Muscle of leg (tissue), 11 donors: ENCODE data around the gene FCHSD1. TPM values are rescaled to one million over a fixed set of nuclear protein-coding genes. Genes with fewer than 3 reads are reported as not detected.
"Not testable (repeated sequence)": the region's sequence is repeated elsewhere in the genome, so short reads cannot be mapped to it uniquely, and the experiment has no call there.

Source experiments
- DNase-seq: peaks from one replicate; pipeline ENCODE4 v3.0.0; 2013
- H3K27ac ChIP-seq: one replicate; pipeline ENCODE4 v1.5.1; 2013; ENCODE audit warnings: mild to moderate bottlenecking, low read length, control low read depth
- H3K27me3 ChIP-seq: one replicate; pipeline ENCODE4 v1.6.1; 2013; ENCODE audit warnings: low read length; ENCODE audit not compliant: control insufficient read depth, insufficient read depth
- H3K36me3 ChIP-seq: one replicate; pipeline ENCODE4 v1.6.1; 2013; ENCODE audit warnings: low read length; ENCODE audit not compliant: control insufficient read depth, insufficient read depth
- H3K4me1 ChIP-seq: one replicate; pipeline ENCODE4 v1.6.1; 2013; ENCODE audit warnings: low read length; ENCODE audit not compliant: control insufficient read depth, insufficient read depth
- H3K4me3 ChIP-seq: one replicate; pipeline ENCODE4 v1.5.1; 2013; ENCODE audit warnings: low read length, control low read depth
- H3K9me3 ChIP-seq: replicated peaks from 2 replicates; pipeline ENCODE4 v1.6.1; 2013; ENCODE audit warnings: low read depth, low read length; ENCODE audit not compliant: control insufficient read depth
- WGBS: methylation state at CpG from one replicate; pipeline ENCODE4 v1.1.5; 2013; ENCODE audit warnings: missing lambda C conversion rate; ENCODE audit not compliant: insufficient coverage; 5-methylcytosine and 5-hydroxymethylcytosine counted together
- polyA plus RNA-seq, 8 donors: library from polyadenylated mRNA; unstranded; fragments of 120-200 nt; gene quantifications; one replicate each; pipeline versions ENCODE4 v1.2.1 to v1.2.3, GENCODE V29; 2013; ENCODE audit warnings: inconsistent platforms in 1 of 8, low replicate concordance in 1 of 8; ENCODE audit not compliant: insufficient read length in 8 of 8, insufficient read depth in 1 of 8
- total RNA-seq: library from RNA; stranded (reverse); fragments of 120-200 nt; gene quantifications from one replicate; pipeline ENCODE4 v1.2.4, GENCODE V29; 2013

Gene FCHSD1
- total and polyA plus RNA-seq, 9 donors, result 5.9 to 10.3 (median 7.7) TPM

DNA sequence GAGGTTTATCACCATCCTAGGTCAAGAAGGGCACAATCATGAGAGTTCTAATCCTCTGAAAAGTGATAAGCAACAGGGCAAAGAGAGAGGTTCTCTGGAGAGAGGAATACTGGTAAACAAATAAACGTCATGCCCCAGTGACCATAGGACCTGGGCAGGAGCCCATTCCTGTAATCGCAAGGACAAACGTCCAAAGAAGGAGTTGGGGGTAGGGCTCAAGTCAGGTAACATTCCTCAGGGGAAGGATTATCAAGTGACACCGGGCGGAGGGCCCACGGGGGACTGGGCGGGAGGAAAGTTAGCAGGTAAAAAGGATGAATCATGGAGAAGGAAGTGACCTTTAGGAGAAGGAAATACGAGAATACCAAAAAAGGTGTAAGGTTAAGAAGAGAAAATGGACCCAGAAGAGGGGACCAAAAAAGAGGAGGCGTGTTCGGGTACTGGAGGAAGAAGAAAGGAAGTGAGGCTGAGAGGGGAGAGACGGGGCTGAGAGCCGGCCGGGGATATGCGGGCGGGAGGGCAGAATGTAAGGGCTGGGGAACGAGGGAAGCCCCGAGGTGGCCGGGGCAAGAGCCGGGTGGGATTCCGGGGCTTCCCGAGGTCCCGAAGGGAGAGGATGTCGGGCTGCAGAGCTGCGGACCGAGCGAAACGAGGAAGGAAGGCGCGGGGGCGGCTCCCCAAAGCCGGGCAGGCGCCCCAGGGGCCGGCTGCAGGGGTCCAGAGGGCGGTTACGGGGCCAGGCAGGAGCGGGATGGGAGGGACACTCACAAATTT, 33.0 kb downstream of the FCHSD1 start:
- Histone ChIP-seq H3K36me3 (peaks cover 16% of the 10 kb centered on the region), H3K27me3 (no peaks in the 10 kb centered on the region), H3K4me1 (peaks cover 11% of the 10 kb centered on the region), H3K4me3 (peak overlapping the region; percentile 83), H3K9me3 (no peaks in the 10 kb centered on the region), H3K27ac (peak overlapping the region; percentile 70)
- 1% methylated on average over 36 of the region's 36 CpGs for WGBS
- peak; percentile 47 for DNase-seq

DNA sequence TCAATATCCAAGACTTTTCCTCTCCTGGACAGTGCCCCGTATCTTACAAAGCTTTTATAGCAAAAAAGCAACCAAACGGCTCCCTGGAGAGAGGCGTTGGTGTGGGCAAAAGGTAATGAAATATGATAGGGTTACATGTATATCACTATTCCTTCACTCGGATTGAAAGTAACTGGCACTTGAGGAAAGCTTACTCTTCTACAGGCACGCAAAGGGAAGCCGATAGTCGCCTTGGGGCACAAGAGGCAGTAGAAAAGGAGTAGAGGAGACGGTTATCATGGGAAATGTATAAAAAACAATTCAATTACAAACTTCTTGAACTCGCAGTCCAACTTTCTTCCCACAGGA, 33.6 kb downstream of the FCHSD1 start:
- H3K27me3 ChIP-seq, result no peaks in the 10 kb centered on the region
- peak overlapping the region; percentile 83 for H3K4me3 ChIP-seq
- peaks cover 11% of the 10 kb centered on the region for H3K4me1 ChIP-seq
- no peaks in the 10 kb centered on the region for H3K9me3 ChIP-seq
- DNase-seq, result no peak
- H3K36me3 ChIP-seq, result peaks cover 13% of the 10 kb centered on the region
- WGBS, result no CpG with 5 or more reads among the region's 9 CpGs
- H3K27ac ChIP-seq, result peak overlapping the region; percentile 70

DNA sequence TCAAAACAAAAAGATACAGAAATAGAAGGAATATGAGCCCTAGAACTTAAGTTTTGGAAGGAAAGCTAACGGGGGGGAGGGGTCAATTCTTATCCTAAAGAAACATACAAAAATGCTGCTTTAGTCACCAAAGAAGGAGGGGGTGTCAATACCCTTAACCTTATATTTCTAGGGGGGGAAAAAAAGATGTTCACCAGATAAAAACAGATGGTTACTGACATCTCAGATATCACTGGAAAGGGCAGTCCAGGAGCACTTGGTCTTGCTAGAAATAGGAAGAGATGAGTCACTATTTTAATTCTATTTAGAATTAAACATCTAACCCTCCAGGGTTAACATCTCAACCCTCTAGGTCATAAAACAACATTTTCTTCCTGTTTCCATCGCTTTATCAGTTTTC, 34.1 kb downstream of the FCHSD1 start:
- Histone ChIP-seq H3K4me1 (peaks cover 11% of the 10 kb centered on the region), H3K4me3 (no peak overlapping the region), H3K36me3 (peaks cover 11% of the 10 kb centered on the region), H3K27ac (no peak overlapping the region), H3K9me3 (no peaks in the 10 kb centered on the region), H3K27me3 (no peaks in the 10 kb centered on the region)
- WGBS, result no CpG with 5 or more reads among the region's 2 CpGs
- DNase-seq, result no peak

DNA sequence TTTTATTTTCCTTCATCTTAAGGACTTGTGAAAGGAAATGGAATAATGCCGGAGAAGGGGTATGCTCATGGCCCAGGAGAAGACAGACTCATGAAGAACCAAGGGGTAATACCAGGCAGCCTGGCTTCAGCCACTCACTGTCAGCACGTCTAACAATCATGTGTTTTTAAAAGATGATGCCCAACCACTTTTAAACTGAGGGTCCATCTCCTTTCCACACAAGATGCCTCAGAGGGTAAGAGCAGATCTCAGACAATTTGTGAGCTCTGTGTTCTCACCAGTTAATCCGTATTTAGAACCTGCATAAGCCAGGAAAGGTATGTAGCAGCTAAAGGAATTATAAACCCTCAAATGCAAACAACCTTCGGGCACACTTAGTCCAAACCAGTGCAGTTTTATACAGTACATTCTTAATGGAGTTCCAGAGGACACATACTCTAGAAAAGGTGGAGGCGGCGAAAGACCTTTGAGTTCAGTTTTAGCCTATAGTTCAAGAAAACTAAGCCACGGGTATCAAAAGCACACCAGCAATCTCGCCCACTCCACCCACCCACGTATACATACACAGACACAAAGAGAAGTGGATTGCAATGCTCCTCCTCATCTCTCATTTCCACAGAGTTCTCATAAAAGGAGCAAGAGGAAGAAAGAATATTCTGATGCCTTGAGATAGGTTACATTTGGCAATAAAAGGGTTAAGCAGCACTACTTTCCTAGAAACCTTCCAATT, 35.1 kb downstream of the FCHSD1 start:
- H3K4me1 ChIP-seq, result peaks cover 11% of the 10 kb centered on the region
- no peak for DNase-seq
- no peaks in the 10 kb centered on the region for H3K27me3 ChIP-seq
- peaks cover 4% of the 10 kb centered on the region for H3K36me3 ChIP-seq
- 40% methylated on average over 1 of the region's 9 CpGs for WGBS
- no peak overlapping the region for H3K4me3 ChIP-seq
- H3K9me3 ChIP-seq, result no peaks in the 10 kb centered on the region
- no peak overlapping the region for H3K27ac ChIP-seq

DNA sequence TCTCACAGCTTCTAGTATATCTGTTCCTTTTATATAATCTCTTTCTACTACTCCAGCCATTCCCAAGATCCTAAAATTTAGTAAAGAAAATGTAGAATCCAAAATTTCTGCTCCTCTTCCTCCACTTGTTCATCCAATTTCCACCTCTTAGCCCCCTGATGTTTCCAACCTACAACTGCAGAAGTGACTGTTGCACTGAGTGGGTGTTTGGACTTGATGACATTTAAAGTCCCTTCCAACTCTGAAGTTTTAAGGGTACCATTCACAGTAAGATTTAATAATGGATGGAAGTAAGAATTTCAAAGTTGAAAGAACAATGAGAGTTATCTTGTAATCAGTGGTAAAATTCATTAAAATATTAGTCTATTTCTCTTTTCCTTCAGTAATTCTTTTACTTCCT, 37.9 kb downstream of the FCHSD1 start:
- Histone ChIP-seq H3K27me3 (no peaks in the 10 kb centered on the region), H3K4me1 (peaks cover 8% of the 10 kb centered on the region), H3K27ac (no peak overlapping the region), H3K36me3 (no peaks in the 10 kb centered on the region), H3K4me3 (no peak overlapping the region), H3K9me3 (no peaks in the 10 kb centered on the region)
- no peak for DNase-seq

DNA sequence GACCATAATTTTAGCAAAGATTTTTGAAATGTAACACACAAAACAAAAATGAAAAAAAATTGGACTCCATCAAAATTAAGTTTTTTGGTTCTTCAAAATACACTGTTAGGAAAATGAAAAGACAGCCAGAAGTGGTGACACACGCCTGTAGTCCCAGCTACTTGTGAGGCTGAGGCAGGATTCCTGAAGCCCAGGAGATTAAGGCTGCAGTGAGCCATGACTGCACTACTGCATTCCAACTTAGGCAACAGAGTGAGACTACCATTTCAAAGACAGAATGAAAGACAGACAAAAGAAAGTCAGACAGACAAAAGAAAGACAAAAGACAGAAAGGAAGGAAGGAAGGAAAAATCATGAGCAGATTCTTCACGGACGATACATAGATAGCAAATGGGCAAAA, 39.9 kb downstream of the FCHSD1 start:
- DNase-seq, result no peak
- Histone ChIP-seq H3K4me3 (no peak overlapping the region), H3K4me1 (no peaks in the 10 kb centered on the region), H3K27me3 (no peaks in the 10 kb centered on the region), H3K36me3 (no peaks in the 10 kb centered on the region), H3K27ac (no peak overlapping the region), H3K9me3 (no peaks in the 10 kb centered on the region)
- no CpG with 5 or more reads among the region's 3 CpGs for WGBS

DNA sequence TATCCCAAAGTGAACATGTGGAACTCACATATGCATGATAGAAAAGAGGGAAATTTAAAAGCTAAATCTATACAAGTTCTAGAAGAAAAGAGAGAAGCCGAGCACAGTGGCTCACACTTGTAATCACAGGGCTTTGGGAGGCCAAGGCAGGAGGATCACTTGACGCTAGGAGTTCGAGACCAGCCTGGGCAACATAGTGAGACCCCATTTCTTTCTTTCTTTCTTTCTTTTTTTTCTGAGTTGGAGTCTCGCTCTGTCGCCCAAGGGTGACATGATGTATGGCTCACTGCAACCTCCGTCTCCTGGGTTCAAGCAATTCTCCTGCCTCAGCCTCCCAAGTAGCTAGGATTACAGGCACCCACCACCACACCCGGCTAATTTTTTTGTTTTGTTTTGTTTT, 41.3 kb downstream of the FCHSD1 start:
- not testable (repeated sequence) for H3K36me3 ChIP-seq, H3K4me1 ChIP-seq, H3K27ac ChIP-seq, DNase-seq, H3K9me3 ChIP-seq, H3K27me3 ChIP-seq, H3K4me3 ChIP-seq
- WGBS, result 95% methylated on average over 3 of the region's 7 CpGs

DNA sequence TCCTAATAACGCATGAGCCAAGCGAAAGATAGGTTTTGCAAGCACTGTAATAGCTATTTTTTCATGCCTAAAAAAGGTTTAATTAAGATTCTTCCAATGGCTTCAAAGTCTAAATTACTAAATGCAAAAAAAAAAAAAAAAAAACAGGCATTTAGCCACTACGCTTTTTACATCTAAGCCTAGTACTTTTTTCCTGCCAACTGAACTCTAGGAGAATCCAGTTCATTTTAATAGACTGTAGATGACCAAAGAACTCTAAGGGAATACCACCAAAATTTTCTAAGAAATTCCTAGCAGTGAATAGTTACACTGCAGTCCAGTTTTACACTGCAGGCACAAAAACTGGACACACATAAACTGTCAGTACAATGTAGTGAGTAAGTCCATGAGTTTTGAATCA, 42.2 kb downstream of the FCHSD1 start:
- no CpG with 5 or more reads among the region's 3 CpGs for WGBS
- Histone ChIP-seq H3K36me3 (no peaks in the 10 kb centered on the region), H3K4me1 (no peaks in the 10 kb centered on the region), H3K9me3 (no peaks in the 10 kb centered on the region), H3K27ac (no peak overlapping the region), H3K4me3 (no peak overlapping the region), H3K27me3 (no peaks in the 10 kb centered on the region)
- DNase-seq, result no peak

DNA sequence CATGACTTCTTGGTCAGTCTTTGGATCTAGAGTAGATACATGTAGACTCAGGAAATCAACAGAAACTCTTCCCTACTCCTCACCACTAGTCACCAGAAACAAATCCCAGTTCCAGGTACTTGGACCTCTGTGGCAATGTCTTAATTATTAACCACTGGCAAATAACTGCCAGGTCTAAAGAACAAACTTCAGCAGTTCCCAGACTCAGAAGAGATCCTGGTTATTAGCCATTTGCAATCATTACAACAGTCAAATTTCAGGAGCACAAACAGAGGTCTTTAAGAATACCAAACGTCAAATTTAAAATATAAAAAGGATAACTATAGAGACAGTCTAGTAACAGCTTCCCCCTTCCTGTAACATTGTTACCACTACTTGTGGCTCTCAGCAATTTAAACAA, 42.7 kb downstream of the FCHSD1 start:
- WGBS, result no CpG with 5 or more reads among the region's 1 CpG
- peaks cover 3% of the 10 kb centered on the region for H3K4me1 ChIP-seq
- no peak for DNase-seq
- H3K4me3 ChIP-seq, result no peak overlapping the region
- no peaks in the 10 kb centered on the region for H3K27me3 ChIP-seq
- H3K9me3 ChIP-seq, result no peaks in the 10 kb centered on the region
- no peaks in the 10 kb centered on the region for H3K36me3 ChIP-seq
- no peak overlapping the region for H3K27ac ChIP-seq

DNA sequence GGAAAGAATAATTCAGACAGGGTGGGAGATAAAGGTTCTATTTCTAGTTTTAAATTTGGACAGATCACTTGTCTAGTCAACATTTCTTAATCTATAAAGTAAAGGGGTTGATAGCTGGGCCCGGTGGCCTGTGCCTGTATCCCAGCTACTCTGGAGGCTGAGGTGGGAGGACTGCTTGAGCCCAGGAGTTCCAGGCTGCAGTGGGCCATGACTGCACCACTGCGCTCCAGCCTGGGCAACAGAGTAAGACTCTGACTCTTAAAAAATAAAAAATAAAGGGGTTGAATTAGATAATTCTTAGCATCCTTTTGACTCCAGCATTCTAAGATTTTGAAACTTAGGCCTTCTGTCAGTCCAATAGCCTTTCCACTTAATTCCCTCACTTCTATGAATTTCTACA, 43.2 kb downstream of the FCHSD1 start:
- no peak overlapping the region for H3K4me3 ChIP-seq
- H3K9me3 ChIP-seq, result no peaks in the 10 kb centered on the region
- peaks cover 3% of the 10 kb centered on the region for H3K4me1 ChIP-seq
- H3K27me3 ChIP-seq, result no peaks in the 10 kb centered on the region
- no peak overlapping the region for H3K27ac ChIP-seq
- no peak for DNase-seq
- 71% methylated on average over 1 of the region's 2 CpGs for WGBS
- no peaks in the 10 kb centered on the region for H3K36me3 ChIP-seq
